ENCODE data around the gene EPHA3.

EPHA3 gene

GRCh38 chr3:89234620-89235019 is 127.2 kb downstream of the EPHA3 start:
- DNase-seq, result no peak

DNA sequence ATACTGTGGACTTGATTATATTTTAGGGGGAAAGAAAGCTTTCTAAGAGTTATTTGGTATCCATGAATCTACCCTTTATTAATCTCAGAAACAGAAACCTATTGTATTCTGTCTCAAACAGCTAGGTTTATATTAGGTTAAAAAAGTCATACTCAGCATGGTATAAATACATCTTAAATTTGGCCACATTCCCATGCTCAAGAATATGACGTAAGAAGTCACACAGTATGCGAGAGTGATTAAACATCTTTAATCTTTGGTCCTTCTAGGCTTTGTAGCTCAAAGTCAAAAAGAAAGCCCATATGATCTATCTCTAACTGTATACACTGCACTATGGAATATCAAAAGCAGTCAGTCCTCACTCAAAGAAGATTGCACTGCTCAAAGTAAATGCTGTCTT is 131.4 kb downstream of the EPHA3 start:
- no peak for DNase-seq

GRCh38 chr3:89239774-89240173 is 132.4 kb downstream of the EPHA3 start:
- DNase-seq, result no peak

DNA sequence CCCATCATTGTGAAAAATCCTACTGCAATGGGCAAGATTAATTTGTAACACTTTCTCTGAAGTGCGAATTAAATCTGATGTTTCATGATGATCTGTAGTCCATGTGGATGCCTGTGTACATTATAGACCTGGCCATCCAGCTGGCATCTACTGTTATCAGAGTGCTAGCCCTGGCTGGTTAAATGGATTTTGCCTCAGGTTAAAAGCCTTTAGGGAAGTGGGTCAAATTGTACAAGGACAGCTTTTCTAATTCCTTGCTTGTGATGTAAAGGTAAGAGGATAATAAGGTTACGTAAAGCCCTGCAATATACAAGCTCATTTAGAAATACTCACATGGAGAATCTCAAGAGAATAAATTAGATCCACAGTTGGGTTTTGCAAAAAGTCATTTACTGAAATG is 138.2 kb downstream of the EPHA3 start:
- no peak for DNase-seq

DNA sequence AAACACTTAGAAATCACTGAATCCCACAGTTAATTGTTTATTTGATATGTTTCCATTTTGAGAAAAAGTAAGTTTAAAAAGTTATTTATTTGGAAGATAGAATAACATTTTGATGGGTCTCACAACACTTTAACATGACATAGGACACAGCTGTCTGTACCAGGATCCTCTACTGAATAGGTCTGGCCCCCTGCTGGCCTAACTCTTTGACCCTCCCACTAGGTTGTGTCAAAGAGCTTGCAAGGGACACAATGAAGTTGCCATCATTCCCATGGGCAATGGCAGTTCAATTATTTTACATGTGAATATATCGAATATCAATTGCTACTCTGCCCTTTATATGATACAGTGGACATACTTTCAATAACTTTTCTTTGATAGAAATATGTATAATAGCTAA is 138.9 kb downstream of the EPHA3 start:
- no peak for DNase-seq

DNA sequence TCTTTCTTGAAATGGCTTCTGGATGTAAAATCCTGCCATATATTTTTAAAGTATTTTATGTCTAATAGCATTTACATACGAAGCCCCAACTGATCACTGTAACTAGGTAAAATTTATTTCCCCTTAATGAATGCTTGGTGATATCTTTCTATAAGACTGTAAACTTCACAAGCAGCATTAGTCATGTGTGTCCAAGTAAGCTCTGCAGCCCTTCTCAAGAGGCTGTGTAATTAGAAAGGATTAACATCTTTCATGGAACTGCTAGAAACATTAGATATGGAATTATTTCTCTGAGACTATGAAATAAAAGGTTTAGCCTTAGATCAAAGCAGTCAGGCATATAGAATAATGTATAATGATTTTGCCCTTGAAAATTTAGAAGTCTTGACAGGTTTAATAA is 143.3 kb downstream of the EPHA3 start:
- DNase-seq, result no peak

DNA sequence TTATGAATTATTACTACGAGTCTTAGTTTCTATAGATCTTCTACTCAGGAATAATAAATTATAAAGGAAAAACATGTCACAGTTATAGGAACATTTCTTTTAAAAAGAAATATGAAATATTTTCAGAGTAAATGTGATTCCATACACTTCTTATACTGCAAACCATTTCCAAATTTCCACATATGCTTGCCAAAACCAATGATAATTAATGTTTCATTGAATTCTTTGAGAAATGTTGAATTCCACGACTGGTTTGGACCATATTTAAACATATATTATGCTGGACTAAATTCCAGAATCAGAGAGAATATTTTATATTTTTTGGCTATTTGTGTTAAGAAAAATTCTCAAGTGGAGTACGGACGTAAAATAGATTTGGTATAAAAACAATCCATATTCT is 144.6 kb downstream of the EPHA3 start:
- no peak for DNase-seq

DNA sequence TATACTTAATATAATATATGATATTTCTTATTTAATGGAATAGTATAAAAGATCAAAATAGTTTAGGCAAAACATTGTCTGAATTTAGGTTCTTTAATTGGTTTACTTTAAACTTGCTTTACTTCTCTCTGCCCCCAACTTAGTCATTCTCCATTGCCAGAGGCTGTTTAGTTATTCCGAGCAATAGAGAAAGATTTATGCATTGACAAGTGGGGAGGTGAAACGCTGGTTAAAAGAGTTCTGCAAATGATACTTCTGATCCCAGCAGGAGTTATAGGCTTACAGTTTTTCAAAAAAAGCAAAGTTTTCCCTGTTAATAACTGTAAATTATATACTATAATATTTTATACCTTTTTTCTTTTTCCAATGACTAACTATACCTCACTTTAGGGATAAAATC is 145.4 kb downstream of the EPHA3 start:
- DNase-seq, result no peak

DNA sequence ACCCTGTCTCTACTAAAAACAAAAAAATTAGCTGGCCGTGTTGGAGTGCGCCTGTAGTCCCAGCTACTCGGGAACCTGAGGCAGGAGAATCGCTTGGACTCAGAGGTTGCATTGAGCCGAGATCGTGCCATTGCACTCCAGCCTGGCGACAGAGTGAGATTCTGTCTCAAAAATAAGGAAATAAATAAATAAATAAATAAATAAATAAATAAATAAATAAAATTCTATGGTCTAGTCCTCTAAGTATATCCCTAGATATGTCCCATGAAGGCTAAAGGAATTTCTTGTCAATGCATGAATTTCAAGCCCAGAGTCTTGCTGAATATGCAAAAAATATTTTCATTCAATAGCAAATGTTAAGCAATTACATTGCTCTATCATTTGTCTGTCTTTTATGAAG is 149.0 kb downstream of the EPHA3 start:
- no peak for DNase-seq

- no peak for DNase-seq
Measured at GRCh38 chr3:89256882-89257281, 149.5 kb downstream of the EPHA3 start.

- no peak for DNase-seq
Measured at GRCh38 chr3:89260721-89261120, 153.3 kb downstream of the EPHA3 start.

- no peak for DNase-seq
Measured at GRCh38 chr3:89261673-89262072, 154.3 kb downstream of the EPHA3 start.

DNA sequence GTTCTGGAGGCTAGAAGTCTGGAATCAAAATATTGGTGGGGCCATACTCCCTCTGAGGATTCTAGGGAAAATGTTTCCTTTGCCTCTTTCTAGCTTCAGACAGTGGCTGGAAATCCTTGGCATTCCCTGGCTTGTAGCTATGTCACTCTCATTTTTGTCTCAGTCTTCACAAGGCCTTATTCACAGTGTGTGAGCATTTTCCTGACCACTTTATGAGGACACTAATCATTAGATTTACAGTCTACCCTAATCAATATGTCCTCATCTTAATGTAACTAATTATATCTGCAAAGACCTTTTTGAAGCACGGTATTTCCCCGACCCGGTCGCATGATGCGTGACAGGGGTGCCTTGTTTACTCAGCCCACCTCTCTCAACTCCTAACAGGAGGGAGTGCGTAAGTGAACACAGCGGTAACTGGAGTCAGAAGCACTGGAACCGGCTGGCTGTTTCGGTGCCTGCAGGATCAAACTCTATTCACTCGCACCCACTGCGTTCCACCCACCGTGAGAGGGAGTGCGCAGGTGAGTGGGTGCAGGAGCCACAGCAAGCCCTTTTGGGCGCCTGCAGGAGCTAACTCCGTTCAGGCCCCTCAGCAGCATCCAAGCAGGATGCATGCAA is 155.0 kb downstream of the EPHA3 start:
- DNase-seq, result no peak

GRCh38 chr3:89264037-89264560 is 156.7 kb downstream of the EPHA3 start:
- no peak for DNase-seq

DNA sequence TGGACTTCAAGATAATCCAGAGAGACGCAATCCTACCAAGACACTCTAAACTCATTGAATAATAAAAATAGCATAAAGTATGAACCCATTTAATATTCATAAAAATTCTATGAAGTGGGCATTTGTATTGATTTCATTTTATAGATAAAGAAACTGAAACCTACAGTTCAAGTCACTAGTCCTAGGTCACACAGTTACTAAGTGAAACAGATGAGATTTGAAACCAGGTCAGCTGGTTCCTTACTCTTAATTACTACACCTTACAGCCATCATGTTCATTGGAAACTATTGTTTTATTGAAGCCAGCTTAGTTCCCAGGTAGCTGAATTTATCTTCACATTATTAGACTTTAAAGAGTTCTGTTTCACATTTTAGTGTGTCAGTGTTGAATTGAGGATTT is 158.7 kb downstream of the EPHA3 start:
- no peak for DNase-seq

- DNase-seq, result no peak
Measured at GRCh38 chr3:89268059-89268458, 160.6 kb downstream of the EPHA3 start.

GRCh38 chr3:89270201-89270600 is 162.8 kb downstream of the EPHA3 start:
- no peak for DNase-seq

DNA sequence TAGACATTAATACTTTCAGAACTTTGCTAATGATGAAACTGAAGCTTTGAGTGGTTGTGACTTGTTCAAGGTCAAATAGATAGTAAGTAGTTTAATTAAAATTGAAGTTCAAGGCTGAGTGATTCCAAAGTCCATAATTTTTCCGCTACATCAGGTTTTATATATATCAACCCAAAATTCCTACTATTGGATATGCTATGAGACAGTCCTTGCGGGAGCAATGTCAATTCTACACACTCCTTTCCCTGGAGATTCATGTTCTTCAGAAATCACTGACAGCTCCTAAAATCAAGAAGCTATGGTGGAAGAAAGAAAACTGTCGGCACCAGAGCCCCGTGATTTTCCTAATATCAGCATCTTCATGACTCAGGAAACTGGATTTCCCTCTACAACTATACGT is 167.6 kb downstream of the EPHA3 start:
- DNase-seq, result no peak

DNA sequence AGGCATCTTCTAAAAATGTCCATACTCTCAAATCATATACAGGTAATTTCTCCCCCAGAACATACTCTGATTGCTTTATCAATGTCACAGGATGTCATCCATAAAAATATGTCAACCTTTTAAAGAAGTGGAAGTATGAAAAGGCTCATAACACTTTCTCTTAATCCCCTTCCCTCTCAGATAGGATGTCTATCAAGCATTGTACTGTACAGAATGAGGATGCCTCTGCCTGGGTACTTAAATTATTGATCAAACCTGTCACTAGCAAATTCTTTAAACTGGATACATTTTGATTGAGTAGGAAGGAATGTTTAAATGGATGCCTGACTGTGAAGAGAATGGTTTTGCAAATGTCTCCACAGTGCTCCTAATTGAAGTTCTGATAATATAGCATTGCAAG is 168.7 kb downstream of the EPHA3 start:
- no peak for DNase-seq

DNA sequence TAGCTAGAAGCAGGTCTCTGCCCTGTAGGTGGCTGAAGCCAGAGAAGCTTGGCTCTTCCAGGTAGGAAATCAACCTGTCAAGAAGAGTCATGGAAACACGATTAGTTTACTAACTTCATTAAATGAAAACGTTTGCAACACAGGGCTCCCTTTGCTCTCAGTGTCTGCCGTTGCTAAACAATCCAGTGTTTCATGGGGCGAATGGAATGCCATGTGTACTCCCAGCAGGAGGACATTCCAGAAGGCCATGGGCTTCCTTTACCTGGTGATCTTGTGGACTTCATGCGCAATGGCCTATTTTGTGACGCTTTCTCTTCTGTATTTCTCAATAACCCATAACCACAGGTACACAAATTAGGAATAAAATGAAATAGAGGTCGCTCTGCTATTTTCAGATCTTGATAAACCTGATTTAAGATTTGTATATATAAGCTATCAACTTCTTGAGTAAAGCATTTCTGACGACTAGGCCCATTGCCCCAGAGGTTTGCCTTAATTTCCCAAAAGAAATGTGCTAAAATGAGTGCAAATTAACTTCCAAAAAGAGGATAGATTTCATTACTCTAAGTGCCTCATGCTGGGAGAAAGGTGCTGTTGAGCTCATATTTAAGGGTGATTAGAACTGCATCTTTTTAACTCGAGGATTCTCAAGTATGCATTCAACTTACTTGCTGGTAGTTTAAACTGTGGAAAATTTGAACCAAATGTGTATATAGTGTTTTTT is 171.0 kb downstream of the EPHA3 start:
- no peak for DNase-seq

DNA sequence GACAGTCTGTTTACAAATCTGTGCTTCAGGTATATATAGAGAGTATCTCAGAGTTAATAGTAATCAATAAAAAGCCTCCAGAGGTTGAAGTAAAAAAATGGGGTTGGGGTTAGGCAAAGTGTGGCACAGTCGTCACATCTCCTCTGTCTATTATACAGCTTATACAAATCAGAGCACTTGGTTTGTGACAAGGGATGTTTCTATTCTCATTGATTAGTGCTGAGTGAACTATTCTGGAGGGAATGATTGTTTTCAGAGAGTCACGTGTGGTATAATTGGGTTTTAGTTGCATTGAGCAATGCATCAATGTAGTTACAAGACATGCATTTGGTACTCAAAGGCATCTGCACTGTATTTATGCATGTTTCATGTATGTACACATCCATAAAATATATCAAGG is 172.9 kb downstream of the EPHA3 start:
- DNase-seq, result no peak

GRCh38 chr3:89280822-89281365 is 173.5 kb downstream of the EPHA3 start:
- DNase-seq, result no peak

DNA sequence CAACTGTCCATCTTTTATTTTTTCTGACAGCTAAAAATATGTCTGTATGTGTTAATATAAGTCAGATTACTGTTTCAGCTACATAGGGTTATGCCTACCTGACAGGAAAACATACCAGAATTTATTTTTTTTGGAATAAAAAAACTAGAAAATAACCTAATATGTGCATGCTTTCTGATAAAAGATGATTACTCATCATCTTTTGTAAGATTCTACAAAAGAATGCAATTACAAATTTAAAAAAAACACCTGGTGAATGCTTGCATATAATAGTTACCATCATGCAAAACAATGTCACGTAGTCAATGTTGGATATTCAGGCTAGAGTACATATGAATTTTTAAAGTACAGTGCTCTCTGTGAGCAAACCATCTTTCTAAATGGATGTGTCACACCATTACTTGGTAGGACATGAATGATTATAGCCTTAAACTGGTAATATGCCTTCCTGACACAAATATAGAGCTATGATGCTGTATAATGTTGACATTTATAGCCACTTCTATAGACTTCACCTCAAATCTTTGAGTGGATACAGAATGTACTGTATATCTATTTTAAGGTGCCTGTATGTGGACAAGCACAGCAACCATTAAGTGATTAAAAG is 180.6 kb downstream of the EPHA3 start:
- no peak for DNase-seq

DNA sequence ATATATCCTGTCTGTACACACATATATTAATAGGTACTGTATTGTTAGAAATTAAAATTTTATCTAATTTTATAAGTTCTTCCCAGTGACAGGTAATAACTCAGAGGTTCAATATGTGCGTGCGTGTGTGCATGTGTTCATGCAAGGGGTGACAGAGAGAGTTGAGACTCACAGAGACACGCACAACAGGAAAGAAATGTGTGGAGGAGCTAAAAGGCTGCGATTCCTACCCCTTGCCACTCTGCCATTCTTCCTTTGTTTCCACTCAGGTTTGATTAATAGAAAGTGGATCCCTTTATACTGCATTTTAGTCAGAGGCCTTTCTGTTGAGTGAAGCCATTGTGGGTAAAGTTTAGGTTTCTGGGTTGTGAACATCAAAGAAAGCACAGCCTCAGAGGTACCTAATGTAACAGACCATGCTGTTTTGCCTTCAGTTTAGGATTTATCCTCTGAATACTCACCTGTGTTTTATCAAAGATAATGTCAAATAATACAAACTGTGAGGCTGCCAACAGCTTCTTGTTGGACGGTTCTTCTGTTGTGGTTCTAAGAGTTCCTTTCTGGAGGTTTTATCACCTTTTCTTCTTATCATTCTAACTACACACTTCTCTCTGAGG is 182.3 kb downstream of the EPHA3 start:
- no peak for DNase-seq

All from activated naive CD4-positive, alpha-beta T cell treated with anti-CD3 and anti-CD28 coated beads, Interleukin-2, amount 50 U/mL, for 16 hours (primary cell).